ENCODE results near the gene ATG9A. TPM values are rescaled to one million over a fixed set of nuclear protein-coding genes. Genes with fewer than 3 reads are reported as not detected.

Gene ATG9A
- total and polyA plus RNA-seq, 9 of the 15 experiments (the other 6 are each of a cell fraction or from before 2014, with no cell fraction given) = 0.25 to 65.6 (median 23.4) TPM

- TF ChIP-seq, protein P1, sequence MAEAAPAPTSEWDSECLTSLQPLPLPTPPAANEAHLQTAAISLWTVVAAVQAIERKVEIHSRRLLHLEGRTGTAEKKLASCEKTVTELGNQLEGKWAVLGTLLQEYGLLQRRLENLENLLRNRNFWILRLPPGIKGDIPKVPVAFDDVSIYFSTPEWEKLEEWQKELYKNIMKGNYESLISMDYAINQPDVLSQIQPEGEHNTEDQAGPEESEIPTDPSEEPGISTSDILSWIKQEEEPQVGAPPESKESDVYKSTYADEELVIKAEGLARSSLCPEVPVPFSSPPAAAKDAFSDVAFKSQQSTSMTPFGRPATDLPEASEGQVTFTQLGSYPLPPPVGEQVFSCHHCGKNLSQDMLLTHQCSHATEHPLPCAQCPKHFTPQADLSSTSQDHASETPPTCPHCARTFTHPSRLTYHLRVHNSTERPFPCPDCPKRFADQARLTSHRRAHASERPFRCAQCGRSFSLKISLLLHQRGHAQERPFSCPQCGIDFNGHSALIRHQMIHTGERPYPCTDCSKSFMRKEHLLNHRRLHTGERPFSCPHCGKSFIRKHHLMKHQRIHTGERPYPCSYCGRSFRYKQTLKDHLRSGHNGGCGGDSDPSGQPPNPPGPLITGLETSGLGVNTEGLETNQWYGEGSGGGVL (CRISPR knock-in tag; IDR thresholded peaks at IDR 0.05) = no peak
- TF ChIP-seq KLF1 (tag; IDR thresholded peaks at IDR 0.05) (peak; percentile 88), EGR1 (conservative IDR thresholded peaks at IDR 0.05) (peak; percentile 90), ZFPM2 (CRISPR knock-in tag; IDR thresholded peaks at IDR 0.05) (no peak), ZBTB11 (CRISPR knock-in tag; IDR thresholded peaks at IDR 0.05) (peak in 1 of 3 experiments; percentile 77; a peak in 2 of 6 replicates), RFX7 (CRISPR knock-in tag; IDR thresholded peaks at IDR 0.05) (no peak), HNRNPK (IDR thresholded peaks at IDR 0.05; ENCODE audit: low read depth, low read length, poor library complexity, severe bottlenecking) (no peak), NFYB (IDR thresholded peaks at IDR 0.05; ENCODE audit: extremely low read depth, insufficient read length) (peak; percentile 96), HMGN3 (IDR thresholded peaks at IDR 0.05; ENCODE audit: borderline replicate concordance, extremely low read depth, insufficient read length, low read depth, low read length) (no peak), ZSCAN32 (CRISPR knock-in tag; IDR thresholded peaks at IDR 0.05) (no peak)
- TF ChIP-seq, protein P2, sequence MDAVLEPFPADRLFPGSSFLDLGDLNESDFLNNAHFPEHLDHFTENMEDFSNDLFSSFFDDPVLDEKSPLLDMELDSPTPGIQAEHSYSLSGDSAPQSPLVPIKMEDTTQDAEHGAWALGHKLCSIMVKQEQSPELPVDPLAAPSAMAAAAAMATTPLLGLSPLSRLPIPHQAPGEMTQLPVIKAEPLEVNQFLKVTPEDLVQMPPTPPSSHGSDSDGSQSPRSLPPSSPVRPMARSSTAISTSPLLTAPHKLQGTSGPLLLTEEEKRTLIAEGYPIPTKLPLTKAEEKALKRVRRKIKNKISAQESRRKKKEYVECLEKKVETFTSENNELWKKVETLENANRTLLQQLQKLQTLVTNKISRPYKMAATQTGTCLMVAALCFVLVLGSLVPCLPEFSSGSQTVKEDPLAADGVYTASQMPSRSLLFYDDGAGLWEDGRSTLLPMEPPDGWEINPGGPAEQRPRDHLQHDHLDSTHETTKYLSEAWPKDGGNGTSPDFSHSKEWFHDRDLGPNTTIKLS (IDR thresholded peaks at IDR 0.05; ENCODE audit: borderline replicate concordance, low read depth) = 0 out of 2 replicates have a peak, but pooled peaks have one; percentile 21
- TF ChIP-seq, protein P3, sequence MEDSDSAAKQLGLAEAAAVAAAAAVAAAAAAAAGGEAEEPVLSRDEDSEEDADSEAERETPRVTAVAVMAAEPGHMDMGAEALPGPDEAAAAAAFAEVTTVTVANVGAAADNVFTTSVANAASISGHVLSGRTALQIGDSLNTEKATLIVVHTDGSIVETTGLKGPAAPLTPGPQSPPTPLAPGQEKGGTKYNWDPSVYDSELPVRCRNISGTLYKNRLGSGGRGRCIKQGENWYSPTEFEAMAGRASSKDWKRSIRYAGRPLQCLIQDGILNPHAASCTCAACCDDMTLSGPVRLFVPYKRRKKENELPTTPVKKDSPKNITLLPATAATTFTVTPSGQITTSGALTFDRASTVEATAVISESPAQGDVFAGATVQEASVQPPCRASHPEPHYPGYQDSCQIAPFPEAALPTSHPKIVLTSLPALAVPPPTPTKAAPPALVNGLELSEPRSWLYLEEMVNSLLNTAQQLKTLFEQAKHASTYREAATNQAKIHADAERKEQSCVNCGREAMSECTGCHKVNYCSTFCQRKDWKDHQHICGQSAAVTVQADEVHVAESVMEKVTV (CRISPR knock-in tag; IDR thresholded peaks at IDR 0.05) = 0 out of 2 replicates have a peak, but pooled peaks have one; percentile 36
- TF ChIP-seq, protein P4, sequence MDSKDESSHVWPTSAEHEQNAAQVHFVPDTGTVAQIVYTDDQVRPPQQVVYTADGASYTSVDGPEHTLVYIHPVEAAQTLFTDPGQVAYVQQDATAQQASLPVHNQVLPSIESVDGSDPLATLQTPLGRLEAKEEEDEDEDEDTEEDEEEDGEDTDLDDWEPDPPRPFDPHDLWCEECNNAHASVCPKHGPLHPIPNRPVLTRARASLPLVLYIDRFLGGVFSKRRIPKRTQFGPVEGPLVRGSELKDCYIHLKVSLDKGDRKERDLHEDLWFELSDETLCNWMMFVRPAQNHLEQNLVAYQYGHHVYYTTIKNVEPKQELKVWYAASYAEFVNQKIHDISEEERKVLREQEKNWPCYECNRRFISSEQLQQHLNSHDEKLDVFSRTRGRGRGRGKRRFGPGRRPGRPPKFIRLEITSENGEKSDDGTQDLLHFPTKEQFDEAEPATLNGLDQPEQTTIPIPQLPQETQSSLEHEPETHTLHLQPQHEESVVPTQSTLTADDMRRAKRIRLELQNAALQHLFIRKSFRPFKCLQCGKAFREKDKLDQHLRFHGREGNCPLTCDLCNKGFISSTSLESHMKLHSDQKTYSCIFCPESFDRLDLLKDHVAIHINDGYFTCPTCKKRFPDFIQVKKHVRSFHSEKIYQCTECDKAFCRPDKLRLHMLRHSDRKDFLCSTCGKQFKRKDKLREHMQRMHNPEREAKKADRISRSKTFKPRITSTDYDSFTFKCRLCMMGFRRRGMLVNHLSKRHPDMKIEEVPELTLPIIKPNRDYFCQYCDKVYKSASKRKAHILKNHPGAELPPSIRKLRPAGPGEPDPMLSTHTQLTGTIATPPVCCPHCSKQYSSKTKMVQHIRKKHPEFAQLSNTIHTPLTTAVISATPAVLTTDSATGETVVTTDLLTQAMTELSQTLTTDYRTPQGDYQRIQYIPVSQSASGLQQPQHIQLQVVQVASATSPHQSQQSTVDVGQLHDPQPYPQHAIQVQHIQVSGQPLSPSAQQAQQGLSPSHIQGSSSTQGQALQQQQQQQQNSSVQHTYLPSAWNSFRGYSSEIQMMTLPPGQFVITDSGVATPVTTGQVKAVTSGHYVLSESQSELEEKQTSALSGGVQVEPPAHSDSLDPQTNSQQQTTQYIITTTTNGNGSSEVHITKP (IDR thresholded peaks at IDR 0.05; ENCODE audit: partially characterized antibody) = no peak
These were observed at the start of gene ATG9A, which contains the start of gene ANKZF1 (continued) for GRCh38 chr2:219229305-219230058.
